Gastrocnemius medialis (tissue), 4 donors: Measurements from ENCODE around the gene RPL4.
"Not testable (repeated sequence)": the region's sequence is repeated elsewhere in the genome, so short reads cannot be mapped to it uniquely, and the experiment has no call there.

Experiments
- CTCF ChIP-seq, 5 experiments: fragments of 450-650 bp in 3 of 5; fragments of 200-600 bp in 2 of 5; sonication (generic) in 2 of 5; IDR thresholded peaks in 4 of 5; conservative IDR thresholded peaks in 1 of 5; 1 replicate in 4 of 5; 2 replicates in 1 of 5; pipeline ENCODE4 v1.5.1; 2016 to 2019; ENCODE audit warnings: antibody characterized with exemption in 5 of 5, mild to moderate bottlenecking in 3 of 5, moderate library complexity in 3 of 5
- POLR2A ChIP-seq, 2 donors: fragments of 450-650 bp; IDR thresholded peaks; one replicate each; pipeline ENCODE4 v1.6.1; 2017; ENCODE audit warnings: antibody characterized with exemption in 2 of 2, mild to moderate bottlenecking in 2 of 2, moderate library complexity in 2 of 2

GRCh38 chr15:66467162-66468040 is 37.3 kb downstream of the RPL4 start:
- not testable (repeated sequence) for TF ChIP-seq CTCF (IDR thresholded peaks at IDR 0.05 in 4 of 5, conservative IDR thresholded peaks at IDR 0.05 in 1 of 5); POLR2A (IDR thresholded peaks at IDR 0.05)
